ENCODE data around the gene MCF2. TPM values are rescaled to one million over a fixed set of nuclear protein-coding genes. Genes with fewer than 3 reads are reported as not detected.

Gene MCF2
- total and polyA plus RNA-seq, 2 of the 4 experiments (the other 2 are of a cell fraction), result 0.07 TPM; not detected in 1

DNA sequence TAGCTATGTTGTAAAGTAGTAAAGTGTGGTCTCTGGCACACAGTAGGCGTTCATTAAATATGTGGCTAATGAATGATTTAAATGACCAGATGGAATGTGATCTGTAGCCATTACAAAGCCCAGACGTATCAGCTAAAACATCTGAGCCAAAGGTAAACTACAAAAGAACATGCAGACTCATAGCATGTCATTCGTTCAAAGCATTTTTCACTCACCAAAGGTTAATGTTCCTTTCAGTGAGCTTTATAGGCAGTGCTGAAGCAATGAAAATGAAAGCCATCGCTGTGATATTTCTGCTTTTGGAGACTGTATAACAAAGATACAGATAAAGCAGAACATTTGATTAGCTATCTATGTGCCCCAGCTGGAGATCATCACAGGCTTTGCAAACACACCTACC, 126.9 kb downstream of the MCF2 start:
- Histone ChIP-seq H2BK20ac (ENCODE audit: low read depth, low read length) (no peak overlapping the region), H3K4ac (ENCODE audit: low read depth, low read length) (no peak overlapping the region), H3K56ac (ENCODE audit: extremely low read depth, insufficient read depth, low read length) (no peak overlapping the region), H3K9me3 (ENCODE audit: control insufficient read depth, insufficient read depth, low read length) (no peaks in the 10 kb centered on the region), H2BK5ac (ENCODE audit: low read depth, low read length, poor library complexity, severe bottlenecking) (no peak overlapping the region), H3K4me3 (ENCODE audit: insufficient read depth, low read depth, low read length) (no peak overlapping the region), H3K9me1 (ENCODE audit: insufficient read depth, low read length) (no peaks in the 10 kb centered on the region), H3K4me1 (ENCODE audit: control insufficient read depth, insufficient read depth, low read length) (no peaks in the 10 kb centered on the region), H2AK5ac (ENCODE audit: low read depth, low read length) (no peak overlapping the region), H2BK15ac (ENCODE audit: low read depth, low read length) (no peak overlapping the region), H3K9ac (ENCODE audit: low read depth, low read length) (no peak overlapping the region), H2BK120ac (ENCODE audit: low read depth, low read length) (no peak overlapping the region), H4K5ac (ENCODE audit: low read depth, low read length) (no peak overlapping the region), H3K23ac (ENCODE audit: low read depth, low read length) (no peak overlapping the region), H3K36me3 (ENCODE audit: control insufficient read depth, insufficient read depth, low read length) (no peaks in the 10 kb centered on the region), H3K18ac (ENCODE audit: low read depth, low read length) (no peak overlapping the region), H2AFZ (replicated peaks; ENCODE audit: low read length, poor library complexity) (no peak overlapping the region), H2AK9ac (replicated peaks; ENCODE audit: low read depth, low read length, poor library complexity) (no peak overlapping the region), H4K91ac (ENCODE audit: insufficient read depth, low read depth, low read length) (no peak overlapping the region), H3K14ac (replicated peaks; ENCODE audit: low read depth, low read length) (no peak overlapping the region), H3K27ac (ENCODE audit: insufficient read depth, low read length) (no peak overlapping the region), H4K20me1 (ENCODE audit: insufficient read depth, low read length) (no peaks in the 10 kb centered on the region), H4K8ac (ENCODE audit: low read depth in 2 of 2, low read length in 2 of 2) (no peak overlapping the region), H3K79me1 (ENCODE audit: low read depth in 1 of 2, low read length in 2 of 2) (no peaks in the 10 kb centered on the region), H3K27me3 (ENCODE audit: control insufficient read depth, insufficient read depth, low read length) (no peaks in the 10 kb centered on the region), H3K4me2 (ENCODE audit: low read depth, low read length) (no peak overlapping the region)
- DNase-seq, result no peak
- dilution Hi-C loops (cut with HindIII; ENCODE audit: low sequenced_read_pairs, unreplicated experiment), result no loop called here
- CTCF ChIA-PET, result no interaction called here
- POLR2A ChIA-PET (ENCODE audit: unreplicated experiment), result no interaction called here
- no peak for ATAC-seq (ENCODE audit: low read depth)
- no CpG with 5 or more reads among the region's 4 CpGs for WGBS, 2 experiments (ENCODE audit: extremely low coverage in 2 of 2, insufficient read length in 1 of 2)
- intact Hi-C loops (cut with micrococcal nuclease), result no loop called here
- no TSS peak for BruUV-seq (replicated peaks)
- in situ Hi-C loops (cut with MboI; ENCODE audit: low sequenced_read_pairs), result no loop called here
- TF ChIP-seq SMC3 (IDR thresholded peaks at IDR 0.05; ENCODE audit: low read depth, low read length) (no peak), MAFK (IDR thresholded peaks at IDR 0.05; ENCODE audit: low read depth, low read length) (no peak), RFX5 (IDR thresholded peaks at IDR 0.05; ENCODE audit: low read depth, low read length) (no peak), MXI1 (IDR thresholded peaks at IDR 0.05; ENCODE audit: borderline replicate concordance, low read depth, low read length) (no peak), RAD21 (IDR thresholded peaks at IDR 0.05; ENCODE audit: low read length) (no peak), BHLHE40 (IDR thresholded peaks at IDR 0.05; ENCODE audit: low read depth, low read length) (no peak)
- TF ChIP-seq, protein P1, sequence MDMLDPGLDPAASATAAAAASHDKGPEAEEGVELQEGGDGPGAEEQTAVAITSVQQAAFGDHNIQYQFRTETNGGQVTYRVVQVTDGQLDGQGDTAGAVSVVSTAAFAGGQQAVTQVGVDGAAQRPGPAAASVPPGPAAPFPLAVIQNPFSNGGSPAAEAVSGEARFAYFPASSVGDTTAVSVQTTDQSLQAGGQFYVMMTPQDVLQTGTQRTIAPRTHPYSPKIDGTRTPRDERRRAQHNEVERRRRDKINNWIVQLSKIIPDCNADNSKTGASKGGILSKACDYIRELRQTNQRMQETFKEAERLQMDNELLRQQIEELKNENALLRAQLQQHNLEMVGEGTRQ (IDR thresholded peaks at IDR 0.05; ENCODE audit: low read depth, low read length), result no peak
